ENCODE data around the gene KDR. TPM values are rescaled to one million over a fixed set of nuclear protein-coding genes. Genes with fewer than 3 reads are reported as not detected.

KDR gene
- polyA plus RNA-seq, 1 of the 3 experiments (the other 2 are of a cell fraction), result not detected

GRCh38 chr4:55122235-55122634 lies 3.2 kb downstream of the KDR start:
- Histone ChIP-seq H3K4me2 (no peak overlapping the region), H3K9me2 (no peaks in the 10 kb centered on the region), H3K36me3 (replicated peaks in 1 of 2; ENCODE audit: control insufficient read depth in 1 of 2, insufficient read depth in 2 of 2, low read length in 1 of 2) (no peaks in the 10 kb centered on the region), H3F3A (replicated peaks; ENCODE audit: insufficient read depth) (no peaks in the 10 kb centered on the region), H2AFZ (ENCODE audit: low read depth) (no peak overlapping the region), H3K4me3 (ENCODE audit: low read depth in 2 of 2, low read length in 1 of 2) (no peak overlapping the region), H3K9me3 (no peaks in the 10 kb centered on the region), H3K27ac (ENCODE audit: low read depth in 2 of 2, low read length in 1 of 2) (no peak overlapping the region), H3K9ac (no peak overlapping the region), H3K4me1 (ENCODE audit: control insufficient read depth in 1 of 2, insufficient read depth in 2 of 2, low read depth in 1 of 2, low read length in 1 of 2) (peaks cover 0 to 8% of the 10 kb centered on the region in 2 experiments; a peak in 2 of 4 replicates), H4K20me1 (ENCODE audit: insufficient read depth) (no peaks in the 10 kb centered on the region), H3K79me2 (ENCODE audit: insufficient read depth) (no peaks in the 10 kb centered on the region), H3K27me3 (ENCODE audit: insufficient read depth) (peaks cover 7% of the 10 kb centered on the region; the same call in 1 of the 2 replicates)
- POLR2A ChIA-PET, result no interaction called here
- CTCF ChIA-PET, result no interaction called here
- DNase-seq, result no peak
- 66% methylated on average over 2 of the region's 2 CpGs for WGBS (ENCODE audit: low lambda C conversion rate)
- TF ChIP-seq NFIC (IDR thresholded peaks at IDR 0.05; ENCODE audit: borderline replicate concordance) (no peak), EP300 (IDR thresholded peaks at IDR 0.05; ENCODE audit: borderline replicate concordance in 1 of 2, low read depth in 1 of 2, low read length in 1 of 2) (no peak), ELF1 (IDR thresholded peaks at IDR 0.05) (no peak), RFX5 (IDR thresholded peaks at IDR 0.05; ENCODE audit: low read length) (no peak), EZH2phosphoT487 (IDR thresholded peaks at IDR 0.05; ENCODE audit: borderline replicate concordance, low read depth) (no peak), USF1 (IDR thresholded peaks at IDR 0.05; ENCODE audit: borderline replicate concordance, low read depth) (no peak), JUND (IDR thresholded peaks at IDR 0.05) (no peak), FOSL2 (IDR thresholded peaks at IDR 0.05; ENCODE audit: borderline replicate concordance, low read depth) (no peak), TEAD4 (IDR thresholded peaks at IDR 0.05; ENCODE audit: borderline replicate concordance, insufficient read depth) (no peak)

GRCh38 chr4:55121246-55121645 lies 4.1 kb downstream of the KDR start:
- WGBS (ENCODE audit: low lambda C conversion rate), result 66% methylated on average over 4 of the region's 4 CpGs
- Histone ChIP-seq H3K4me3 (ENCODE audit: low read depth in 2 of 2, low read length in 1 of 2) (no peak overlapping the region), H3K79me2 (ENCODE audit: insufficient read depth) (no peaks in the 10 kb centered on the region), H3F3A (replicated peaks; ENCODE audit: insufficient read depth) (no peaks in the 10 kb centered on the region), H3K4me1 (ENCODE audit: control insufficient read depth in 1 of 2, insufficient read depth in 2 of 2, low read depth in 1 of 2, low read length in 1 of 2) (peaks cover 0 to 5% of the 10 kb centered on the region in 2 experiments; a peak in 1 of 4 replicates), H4K20me1 (ENCODE audit: insufficient read depth) (no peaks in the 10 kb centered on the region), H2AFZ (ENCODE audit: low read depth) (no peak overlapping the region), H3K36me3 (replicated peaks in 1 of 2; ENCODE audit: control insufficient read depth in 1 of 2, insufficient read depth in 2 of 2, low read length in 1 of 2) (no peaks in the 10 kb centered on the region), H3K9me2 (no peaks in the 10 kb centered on the region), H3K9ac (no peak overlapping the region), H3K9me3 (no peaks in the 10 kb centered on the region), H3K27me3 (ENCODE audit: insufficient read depth) (peaks cover 2% of the 10 kb centered on the region; the same call in 1 of the 2 replicates), H3K27ac (ENCODE audit: low read depth in 2 of 2, low read length in 1 of 2) (no peak overlapping the region), H3K4me2 (no peak overlapping the region)
- DNase-seq, result no peak
- POLR2A ChIA-PET, result no interaction called here
- CTCF ChIA-PET, result no interaction called here
- TF ChIP-seq GABPA (IDR thresholded peaks at IDR 0.05; ENCODE audit: low read depth) (no peak), USF1 (IDR thresholded peaks at IDR 0.05; ENCODE audit: borderline replicate concordance, low read depth) (no peak), GATA2 (CRISPR knock-in tag; IDR thresholded peaks at IDR 0.05) (no peak), RFX5 (IDR thresholded peaks at IDR 0.05; ENCODE audit: low read length) (no peak), RAD21 (IDR thresholded peaks at IDR 0.05; ENCODE audit: low read length) (no peak), EP300 (IDR thresholded peaks at IDR 0.05; ENCODE audit: borderline replicate concordance in 1 of 2, low read depth in 1 of 2, low read length in 1 of 2) (no peak), IRF3 (IDR thresholded peaks at IDR 0.05; ENCODE audit: low read depth, low read length) (no peak), MAX (IDR thresholded peaks at IDR 0.05; ENCODE audit: low read depth) (no peak), MEF2A (IDR thresholded peaks at IDR 0.05; ENCODE audit: borderline replicate concordance, low read depth) (no peak), TCF12 (IDR thresholded peaks at IDR 0.05) (no peak), RCOR1 (IDR thresholded peaks at IDR 0.05; ENCODE audit: low read length) (no peak), CTCF (IDR thresholded peaks at IDR 0.05) (no peak), EZH2phosphoT487 (IDR thresholded peaks at IDR 0.05; ENCODE audit: borderline replicate concordance, low read depth) (no peak), REST (IDR thresholded peaks at IDR 0.05; ENCODE audit: low read depth, low read length) (no peak), TAF1 (IDR thresholded peaks at IDR 0.05; ENCODE audit: borderline replicate concordance, low read depth, low read length) (no peak), ELF1 (IDR thresholded peaks at IDR 0.05) (no peak)

Measured in SK-N-SH (cell line).